ENCODE results near the gene ICA1. TPM values are rescaled to one million over a fixed set of nuclear protein-coding genes. Genes with fewer than 3 reads are reported as not detected.

The ICA1 gene
- total and polyA plus RNA-seq, 7 donors = 4.8 to 40.7 (median 8.7) TPM

GRCh38 chr7:8085420-8085819, 176.5 kb downstream of the ICA1 start:
- Histone ChIP-seq H3K27me3 (no peaks in the 10 kb centered on the region), H3K4me3 (no peak overlapping the region), H3K27ac (no peak overlapping the region), H3K9me3 (no peaks in the 10 kb centered on the region), H3K4me1 (no peaks in the 10 kb centered on the region), H3K36me3 (peaks cover 0 to 14% (median 0%) of the 10 kb centered on the region in 4 donors)
- WGBS, 2 donors = 94 to 96% methylated on average over 3 of the region's 3 CpGs
- no peak for DNase-seq
- intact Hi-C loops (cut with DNase I) = no loop called here
- TF ChIP-seq EP300 (IDR thresholded peaks at IDR 0.05) (no peak), CTCF (IDR thresholded peaks at IDR 0.05) (no peak), POLR2A (IDR thresholded peaks at IDR 0.05) (no peak), POLR2AphosphoS5 (IDR thresholded peaks at IDR 0.05) (no peak)

GRCh38 chr7:8084836-8085235, 177.1 kb downstream of the ICA1 start:
- Histone ChIP-seq H3K36me3 (peaks cover 0 to 14% (median 0%) of the 10 kb centered on the region in 4 donors), H3K4me1 (no peaks in the 10 kb centered on the region), H3K27ac (no peak overlapping the region), H3K27me3 (no peaks in the 10 kb centered on the region), H3K9me3 (no peaks in the 10 kb centered on the region), H3K4me3 (no peak overlapping the region)
- intact Hi-C loops (cut with DNase I) = no loop called here
- 92 to 95% methylated on average over 5 of the region's 5 CpGs for WGBS, 2 donors
- DNase-seq = no peak
- no peak for TF ChIP-seq POLR2AphosphoS5 (IDR thresholded peaks at IDR 0.05)
- no peak for TF ChIP-seq EP300 (IDR thresholded peaks at IDR 0.05)
- TF ChIP-seq CTCF (IDR thresholded peaks at IDR 0.05) = no peak
- no peak for TF ChIP-seq POLR2A (IDR thresholded peaks at IDR 0.05)

- WGBS, 2 donors = 95% methylated on average over 2 of the region's 2 CpGs
- Histone ChIP-seq H3K36me3 (peaks cover 0 to 14% (median 0%) of the 10 kb centered on the region in 4 donors), H3K27ac (no peak overlapping the region), H3K4me1 (no peaks in the 10 kb centered on the region), H3K27me3 (no peaks in the 10 kb centered on the region), H3K4me3 (no peak overlapping the region), H3K9me3 (no peaks in the 10 kb centered on the region)
- TF ChIP-seq CTCF (IDR thresholded peaks at IDR 0.05) (no peak), EP300 (IDR thresholded peaks at IDR 0.05) (no peak), POLR2A (IDR thresholded peaks at IDR 0.05) (no peak), POLR2AphosphoS5 (IDR thresholded peaks at IDR 0.05) (no peak)
- no peak for DNase-seq
- intact Hi-C loops (cut with DNase I) = no loop called here
Observed at GRCh38 chr7:8082762-8083161, 179.2 kb downstream of the ICA1 start.

- H3K36me3 ChIP-seq = no peaks in the 10 kb centered on the region
- TF ChIP-seq EP300 (IDR thresholded peaks at IDR 0.05) (no peak), POLR2AphosphoS5 (IDR thresholded peaks at IDR 0.05) (no peak), CTCF (IDR thresholded peaks at IDR 0.05) (no peak), POLR2A (IDR thresholded peaks at IDR 0.05) (no peak)
- no peak overlapping the region for H3K27ac ChIP-seq
- H3K4me1 ChIP-seq = no peaks in the 10 kb centered on the region
- DNase-seq = no peak
- H3K27me3 ChIP-seq = no peaks in the 10 kb centered on the region
- no peaks in the 10 kb centered on the region for H3K9me3 ChIP-seq
- no peak overlapping the region for H3K4me3 ChIP-seq
- intact Hi-C loops (cut with DNase I) = no loop called here
Observed at GRCh38 chr7:8078418-8078817, 183.5 kb downstream of the ICA1 start.

- H3K4me1 ChIP-seq = no peaks in the 10 kb centered on the region
- WGBS, 2 donors = 96% methylated on average over 9 of the region's 9 CpGs
- H3K27me3 ChIP-seq = no peaks in the 10 kb centered on the region
- H3K9me3 ChIP-seq = no peaks in the 10 kb centered on the region
- DNase-seq = no peak
- TF ChIP-seq POLR2AphosphoS5 (IDR thresholded peaks at IDR 0.05) = no peak
- TF ChIP-seq EP300 (IDR thresholded peaks at IDR 0.05) = no peak
- TF ChIP-seq POLR2A (IDR thresholded peaks at IDR 0.05) = no peak
- no peak for TF ChIP-seq CTCF (IDR thresholded peaks at IDR 0.05)
- no peak overlapping the region for H3K4me3 ChIP-seq
- peaks cover 0 to 7% (median 2%) of the 10 kb centered on the region in 4 donors for H3K36me3 ChIP-seq
- intact Hi-C loops (cut with DNase I) = no loop called here
- H3K27ac ChIP-seq = no peak overlapping the region
Observed at GRCh38 chr7:8070451-8071180, 191.4 kb downstream of the ICA1 start.

Measured in sigmoid colon (tissue), 7 donors.